ENCODE measurements around the gene KRTAP4-7. TPM values are rescaled to one million over a fixed set of nuclear protein-coding genes. Genes with fewer than 3 reads are reported as not detected.
"Not testable (repeated sequence)": the region's sequence is repeated elsewhere in the genome, so short reads cannot be mapped to it uniquely, and the experiment has no call there.

KRTAP4-7 gene
- not detected for total RNA-seq

DNA sequence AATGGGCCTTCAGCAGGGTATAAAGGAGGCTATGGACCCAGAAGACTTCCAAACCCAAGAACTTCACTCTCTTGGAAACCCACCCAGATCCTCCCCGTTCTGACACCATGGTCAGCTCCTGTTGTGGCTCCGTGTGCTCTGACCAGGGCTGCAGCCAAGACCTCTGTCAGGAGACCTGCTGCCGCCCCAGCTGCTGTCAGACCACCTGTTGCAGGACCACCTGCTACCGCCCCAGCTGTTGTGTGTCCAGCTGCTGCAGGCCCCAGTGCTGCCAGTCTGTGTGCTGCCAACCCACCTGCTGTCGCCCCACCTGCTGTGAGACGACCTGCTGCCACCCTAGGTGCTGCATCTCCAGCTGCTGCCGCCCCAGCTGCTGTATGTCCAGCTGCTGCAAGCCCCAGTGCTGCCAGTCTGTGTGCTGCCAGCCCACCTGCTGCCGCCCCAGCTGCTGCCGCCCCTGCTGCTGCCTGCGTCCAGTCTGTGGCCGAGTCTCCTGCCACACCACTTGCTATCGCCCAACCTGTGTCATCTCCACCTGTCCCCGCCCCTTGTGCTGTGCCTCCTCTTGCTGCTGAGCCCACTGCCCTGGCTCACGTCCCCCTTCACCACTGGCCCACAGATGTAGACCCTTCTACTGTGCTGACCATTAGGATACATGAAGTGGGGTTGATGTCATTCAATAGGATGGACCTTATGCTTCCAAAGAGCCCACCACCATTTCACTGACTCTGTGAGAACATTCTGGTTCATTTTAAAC is at the start of gene KRTAP4-7:
Gene KRTAP4-7 (plus strand): TSS at position 51 of the 757 bp plus-strand sequence. CDS start 57 bp downstream, at position 108.
- H3K27ac ChIP-seq; H3K9me3 ChIP-seq; H3K4me1 ChIP-seq; DNase-seq (ENCODE audit: low spot score in 2 of 2); intact Hi-C loops (cut with DNase I); H3K27me3 ChIP-seq; H3K4me3 ChIP-seq; H3K36me3 ChIP-seq: not testable (repeated sequence)

DNA sequence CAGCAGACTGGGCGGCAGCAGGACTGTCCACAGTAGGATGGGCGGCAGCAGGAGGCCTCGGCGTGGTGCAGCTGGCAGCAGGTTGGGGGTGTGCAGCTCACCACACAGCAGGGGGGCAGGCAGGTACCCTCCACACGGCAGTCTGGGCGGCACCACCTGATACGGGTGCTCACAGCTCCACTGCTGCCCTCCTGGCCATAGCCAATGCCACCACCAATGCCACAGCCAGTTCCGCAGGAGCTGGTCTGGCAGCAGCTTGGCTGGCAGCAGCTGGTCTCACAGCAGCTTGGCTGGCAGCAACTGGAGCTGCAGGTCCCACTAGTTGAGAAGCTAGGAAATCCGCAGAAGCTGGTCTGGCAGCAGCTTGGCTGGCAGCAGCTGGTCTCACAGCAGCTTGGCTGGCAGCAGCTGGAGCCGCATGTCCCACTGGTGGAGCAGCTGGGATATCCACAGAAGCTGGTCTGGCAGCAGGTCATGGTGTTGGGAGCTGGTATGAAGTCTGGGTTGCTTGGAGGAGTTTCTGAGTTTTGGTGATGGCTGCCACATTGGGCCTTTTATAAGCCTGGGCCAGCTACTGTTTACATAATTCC is 49.5 kb upstream of the KRTAP4-7 start, which contains the start of gene KRTAP1-3:
Gene KRTAP1-3 (minus strand): TSS at position 529 of the 590 bp plus-strand sequence. CDS start 53 bp downstream, at position 476.
- H3K4me3 ChIP-seq; H3K36me3 ChIP-seq; H3K4me1 ChIP-seq; DNase-seq (ENCODE audit: low spot score in 2 of 2); H3K27ac ChIP-seq; H3K9me3 ChIP-seq; intact Hi-C loops (cut with DNase I); H3K27me3 ChIP-seq: not testable (repeated sequence)

DNA sequence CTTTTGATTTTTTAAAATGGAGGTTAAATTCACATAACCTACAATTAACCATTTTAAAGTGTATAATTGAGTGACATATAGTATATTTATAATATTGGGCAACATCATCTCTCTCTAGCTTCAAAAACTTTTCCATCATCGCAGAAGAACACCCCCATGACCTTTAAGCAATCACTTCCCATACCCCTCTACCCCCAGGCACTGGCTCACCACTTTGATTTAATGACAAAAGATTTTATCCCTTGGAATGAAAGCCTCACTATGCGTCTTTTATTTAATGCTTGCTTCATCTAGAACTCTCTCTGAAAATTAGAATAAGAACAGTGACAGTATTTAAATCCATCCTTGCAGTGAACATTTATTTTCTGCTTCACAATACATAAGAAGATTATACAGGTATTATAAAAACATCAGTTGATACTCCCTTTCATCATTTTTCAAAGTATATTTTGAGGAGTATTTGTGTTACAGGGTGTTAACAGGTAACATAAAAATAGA is 46.0 kb upstream of the KRTAP4-7 start:
- TF ChIP-seq CTCF (IDR thresholded peaks at IDR 0.05), result no peak
- intact Hi-C loops (cut with DNase I), result no loop called here
- no peaks in the 10 kb centered on the region for H3K4me1 ChIP-seq
- H3K36me3 ChIP-seq, result no peaks in the 10 kb centered on the region
- H3K9me3 ChIP-seq, result no peaks in the 10 kb centered on the region
- no peak for DNase-seq (ENCODE audit: low spot score in 2 of 2)
- H3K4me3 ChIP-seq, result no peak overlapping the region
- no peak overlapping the region for H3K27ac ChIP-seq
- no peaks in the 10 kb centered on the region for H3K27me3 ChIP-seq

DNA sequence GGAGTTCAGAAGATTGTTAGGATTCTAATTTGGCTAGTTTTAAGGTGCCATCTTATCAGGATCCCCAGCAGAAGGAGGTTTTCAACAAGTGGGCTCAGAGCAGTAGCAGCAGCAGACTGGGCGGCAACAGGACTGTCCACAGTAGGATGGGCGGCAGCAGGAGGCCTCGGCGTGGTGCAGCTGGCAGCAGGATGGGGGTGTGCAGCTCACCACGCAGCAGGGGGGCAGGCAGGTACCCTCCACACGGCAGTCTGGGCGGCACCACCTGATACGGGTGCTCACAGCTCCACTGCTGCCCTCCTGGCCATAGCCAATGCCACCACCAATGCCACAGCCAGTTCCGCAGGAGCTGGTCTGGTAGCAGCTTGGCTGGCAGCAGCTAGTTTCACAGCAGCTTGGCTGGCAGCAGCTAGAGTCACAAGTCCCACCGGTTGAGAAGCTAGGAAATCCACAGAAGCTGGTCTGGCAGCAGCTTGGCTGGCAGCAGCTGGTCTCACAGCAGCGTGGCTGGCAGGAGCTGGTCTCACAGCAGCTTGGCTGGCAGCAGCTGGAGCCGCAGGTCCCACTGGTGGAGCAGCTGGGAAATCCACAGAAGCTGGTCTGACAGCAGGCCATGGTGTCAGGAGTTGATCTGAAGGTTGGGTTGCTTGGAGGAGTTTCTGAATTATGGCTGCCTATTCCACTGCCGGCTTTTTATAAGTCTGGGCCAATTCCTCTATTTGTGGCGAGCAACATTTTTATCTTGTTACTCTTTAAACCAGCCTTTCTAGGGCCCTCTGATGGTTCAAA is 43.0 kb upstream of the KRTAP4-7 start, which contains the start of gene KRTAP1-1:
Gene KRTAP1-1 (minus strand): TSS at position 668 of the 789 bp plus-strand sequence. CDS start 53 bp downstream, at position 615.
- DNase-seq (ENCODE audit: low spot score in 2 of 2); H3K4me3 ChIP-seq; H3K27me3 ChIP-seq; H3K9me3 ChIP-seq; intact Hi-C loops (cut with DNase I); H3K27ac ChIP-seq; H3K36me3 ChIP-seq; H3K4me1 ChIP-seq: not testable (repeated sequence)

GRCh38 chr17:41042953-41043352 is 41.0 kb upstream of the KRTAP4-7 start:
- Histone ChIP-seq H3K4me3 (no peak overlapping the region), H3K9me3 (no peaks in the 10 kb centered on the region), H3K4me1 (no peaks in the 10 kb centered on the region), H3K27me3 (no peaks in the 10 kb centered on the region), H3K36me3 (no peaks in the 10 kb centered on the region), H3K27ac (no peak overlapping the region)
- DNase-seq (ENCODE audit: low spot score in 2 of 2), result no peak
- intact Hi-C loops (cut with DNase I), result no loop called here
- no peak for TF ChIP-seq CTCF (IDR thresholded peaks at IDR 0.05)

DNA sequence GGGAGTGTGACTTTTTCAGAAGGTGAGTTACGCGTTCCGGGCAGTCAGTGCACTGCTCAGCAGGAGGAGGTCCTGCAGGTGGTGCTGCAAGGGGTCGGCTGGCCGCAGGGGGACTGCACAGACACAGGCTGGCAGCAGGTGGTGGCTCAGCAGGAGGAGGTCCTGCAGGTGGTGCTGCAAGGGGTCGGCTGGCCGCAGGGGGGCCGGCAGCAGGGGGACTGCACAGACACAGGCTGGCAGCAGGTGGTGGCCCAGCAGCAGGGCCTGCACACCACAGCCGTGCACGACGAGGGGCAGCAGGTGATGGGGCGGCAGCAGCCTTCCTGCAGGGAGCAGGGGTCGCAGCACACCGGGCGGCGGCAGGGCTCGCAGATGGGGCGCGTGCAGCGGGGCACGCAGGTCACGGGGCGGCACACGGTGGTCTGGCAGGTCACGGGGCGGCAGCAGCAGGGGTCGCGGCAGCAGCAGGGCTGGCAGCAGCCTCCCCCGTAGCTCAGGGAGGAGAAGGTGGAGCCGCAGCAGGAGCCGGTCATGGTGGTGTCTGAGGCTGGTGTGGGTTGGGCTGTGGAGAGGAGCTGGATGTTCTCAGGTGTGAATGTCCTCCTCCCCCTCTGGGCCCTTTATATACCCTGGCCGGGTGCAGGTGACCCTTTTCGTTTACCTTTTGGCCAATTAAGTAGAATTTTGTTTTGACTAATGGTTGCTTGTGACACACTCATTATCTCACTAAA is 37.0 kb upstream of the KRTAP4-7 start, which contains the start of gene KRTAP2-1:
Gene KRTAP2-1 (minus strand): TSS at position 582 of the 731 bp plus-strand sequence. CDS start 49 bp downstream, at position 533.
- intact Hi-C loops (cut with DNase I); H3K4me3 ChIP-seq: not testable (repeated sequence)

GRCh38 chr17:41048441-41048840 is 35.5 kb upstream of the KRTAP4-7 start:
- no peak for TF ChIP-seq CTCF (IDR thresholded peaks at IDR 0.05)
- no peaks in the 10 kb centered on the region for H3K36me3 ChIP-seq
- no peaks in the 10 kb centered on the region for H3K4me1 ChIP-seq
- DNase-seq (ENCODE audit: low spot score in 2 of 2), result no peak
- H3K27ac ChIP-seq, result no peak overlapping the region
- peaks cover 0 to 3% of the 10 kb centered on the region in 2 donors for H3K9me3 ChIP-seq
- intact Hi-C loops (cut with DNase I), result no loop called here
- no peaks in the 10 kb centered on the region for H3K27me3 ChIP-seq
- no peak overlapping the region for H3K4me3 ChIP-seq

More for the DNA sequence above, 37.0 kb upstream of the KRTAP4-7 start, which contains the start of gene KRTAP2-1:
- H3K36me3 ChIP-seq; H3K4me1 ChIP-seq; DNase-seq (ENCODE audit: low spot score in 2 of 2); H3K27ac ChIP-seq; H3K9me3 ChIP-seq; H3K27me3 ChIP-seq: not testable (repeated sequence)

Data from ascending aorta (tissue), 2 donors.